H1 (cell line): ENCODE measurements around the gene ZFHX2. TPM values are rescaled to one million over a fixed set of nuclear protein-coding genes. Genes with fewer than 3 reads are reported as not detected.

Experiments
- CTCF ChIA-PET: fragments of 300-600 bp; sonication (Branson Sonifier 250); formaldehyde crosslinking; loops from one replicate; lab custom pipeline; 2021; ENCODE audit not compliant: partially characterized antibody; lab: Charles Lee
- POLR2A ChIA-PET: fragments of 300-600 bp; sonication (Branson Sonifier 250); formaldehyde crosslinking; loops from one replicate; lab custom pipeline; 2021; ENCODE audit warnings: inconsistent platforms; ENCODE audit not compliant: partially characterized antibody; lab: Charles Lee
- DNase-seq, 2 experiments: peaks; one replicate each; pipeline versions ENCODE4 v3.0.0 to v3.0.0-alpha.2; 2010 to 2022; ENCODE audit warnings: low spot score in 2 of 2, low read depth in 1 of 2, mixed read lengths in 1 of 2
- FAIRE-seq: peaks from 2 replicates; lab custom pipeline; 2011; peaks lifted over from hg19 to GRCh38; lab: Jason Lieb, UNC
- H2AFZ ChIP-seq: 2 replicates; pipeline ENCODE4 v1.8.1; 2012; ENCODE audit warnings: low read length, inconsistent platforms
- H2AK5ac ChIP-seq: 2 replicates; pipeline ENCODE4 v1.6.1; 2013; ENCODE audit warnings: low read depth, low read length
- H2BK120ac ChIP-seq: replicated peaks from 2 replicates; pipeline ENCODE3; 2013; ENCODE audit warnings: low read depth, low read length, inconsistent platforms
- H2BK12ac ChIP-seq: 2 replicates; pipeline ENCODE4 v1.6.1; 2013; ENCODE audit warnings: low read depth, low read length
- H2BK15ac ChIP-seq: 2 replicates; pipeline ENCODE4 v1.6.1; 2013; ENCODE audit warnings: low read length
- H2BK20ac ChIP-seq: 2 replicates; pipeline ENCODE4 v1.6.1; 2013; ENCODE audit warnings: low read length
- H2BK5ac ChIP-seq: 2 replicates; pipeline ENCODE4 v1.6.1; 2013; ENCODE audit warnings: low read depth, low read length
- H3K14ac ChIP-seq: 2 replicates; pipeline ENCODE4 v1.6.1; 2013; ENCODE audit warnings: inconsistent platforms; ENCODE audit not compliant: insufficient read length
- H3K18ac ChIP-seq: 2 replicates; pipeline ENCODE4 v1.6.1; 2013; ENCODE audit warnings: low read length; ENCODE audit errors: extremely low read depth
- H3K23ac ChIP-seq: 2 replicates; pipeline ENCODE4 v1.6.1; 2013; ENCODE audit warnings: inconsistent platforms; ENCODE audit not compliant: insufficient read length
- H3K23me2 ChIP-seq: 2 replicates; pipeline ENCODE4 v1.6.1; 2013; ENCODE audit warnings: low read depth, low read length
- H3K27ac ChIP-seq: 2 replicates; pipeline ENCODE4 v1.6.1; 2011; ENCODE audit warnings: low read depth, low read length, inconsistent platforms
- H3K27me3 ChIP-seq, 4 experiments: replicated peaks in 1 of 4; 1 replicate in 1 of 4; 2 replicates in 3 of 4; pipeline versions ENCODE4 v1.6.1 to v1.8.1; 2011 to 2013; ENCODE audit warnings: low read length in 3 of 4, mild to moderate bottlenecking in 3 of 4, inconsistent platforms in 2 of 4, mixed read lengths in 2 of 4, moderate library complexity in 1 of 4; ENCODE audit not compliant: control insufficient read depth in 3 of 4, insufficient read depth in 3 of 4; ENCODE audit errors: extremely low read depth in 1 of 4
- H3K36me3 ChIP-seq, 4 experiments: 2 replicates each; pipeline versions ENCODE4 v1.6.1 to v1.8.1; 2011 to 2013; ENCODE audit warnings: mild to moderate bottlenecking in 4 of 4, low read length in 3 of 4, moderate library complexity in 2 of 4, control low read depth in 1 of 4, inconsistent platforms in 1 of 4; ENCODE audit not compliant: insufficient read depth in 4 of 4, control insufficient read depth in 2 of 4
- H3K4ac ChIP-seq: replicated peaks from 2 replicates; pipeline ENCODE3; 2013; ENCODE audit warnings: low read length, low read depth, mixed read lengths, inconsistent platforms; ENCODE audit not compliant: insufficient read length
- H3K4me1 ChIP-seq, 4 experiments: replicated peaks in 1 of 4; 1 replicate in 1 of 4; 2 replicates in 3 of 4; pipeline versions ENCODE4 v1.6.1 to v1.8.1; 2011 to 2013; ENCODE audit warnings: low read length in 3 of 4, inconsistent platforms in 2 of 4, mixed read lengths in 1 of 4; ENCODE audit not compliant: insufficient read depth in 4 of 4, control insufficient read depth in 3 of 4
- H3K4me2 ChIP-seq, 2 experiments: 2 replicates each; pipeline versions ENCODE4 v1.6.1 to v1.8.1; 2011 to 2013; ENCODE audit warnings: low read depth in 2 of 2, low read length in 2 of 2, control low read depth in 1 of 2, inconsistent platforms in 1 of 2, mild to moderate bottlenecking in 1 of 2; ENCODE audit not compliant: insufficient read depth in 1 of 2
- H3K4me3 ChIP-seq, 4 experiments: fragments of 200-600, 300-600 bp in 1 of 4; sonication (generic), shearing (Covaris generic), sonication (Bioruptor Twin) in 1 of 4; 2 replicates each; pipeline versions ENCODE4 v1.5.1 to v1.8.1; 2011 to 2016; ENCODE audit warnings: low read length in 4 of 4, low read depth in 3 of 4, control low read depth in 2 of 4, inconsistent platforms in 2 of 4, mild to moderate bottlenecking in 2 of 4, mixed read lengths in 1 of 4, moderate library complexity in 1 of 4; ENCODE audit not compliant: insufficient read depth in 2 of 4; ENCODE audit errors: extremely low read depth in 1 of 4
- H3K56ac ChIP-seq: replicated peaks from 2 replicates; pipeline ENCODE3; 2013; ENCODE audit warnings: low read depth, mild to moderate bottlenecking, mixed read lengths, low read length, inconsistent platforms; ENCODE audit not compliant: insufficient read length
- H3K79me1 ChIP-seq: 2 replicates; pipeline ENCODE4 v1.6.1; 2013; ENCODE audit warnings: low read depth, low read length, control low read depth
- H3K79me2 ChIP-seq, 2 experiments: 2 replicates each; pipeline versions ENCODE4 v1.6.1 to v1.8.1; 2012 to 2013; ENCODE audit warnings: low read length in 2 of 2, mild to moderate bottlenecking in 2 of 2, inconsistent platforms in 1 of 2; ENCODE audit not compliant: insufficient read depth in 2 of 2, control insufficient read depth in 1 of 2
- H3K9ac ChIP-seq, 4 experiments: replicated peaks in 1 of 4; 1 replicate in 1 of 4; 2 replicates in 3 of 4; pipeline versions ENCODE4 v1.6.1 to v1.8.1; 2011 to 2013; ENCODE audit warnings: low read depth in 3 of 4, low read length in 3 of 4, control low read depth in 2 of 4, mild to moderate bottlenecking in 2 of 4, moderate library complexity in 2 of 4, inconsistent platforms in 1 of 4; ENCODE audit errors: extremely low read depth in 1 of 4
- H3K9me3 ChIP-seq, 2 experiments: 2 replicates each; pipeline versions ENCODE4 v1.6.1 to v1.8.1; 2012 to 2013; ENCODE audit warnings: mild to moderate bottlenecking in 2 of 2, moderate library complexity in 2 of 2, control low read depth in 1 of 2, inconsistent platforms in 1 of 2, low read depth in 1 of 2, low read length in 1 of 2, mixed read lengths in 1 of 2; ENCODE audit not compliant: insufficient read depth in 2 of 2
- H4K20me1 ChIP-seq, 2 experiments: replicated peaks in 1 of 2; 2 replicates each; pipeline versions ENCODE3 to v1.8.1; 2011 to 2013; ENCODE audit warnings: inconsistent platforms in 2 of 2, low read length in 2 of 2, mild to moderate bottlenecking in 1 of 2; ENCODE audit not compliant: insufficient read depth in 2 of 2, control insufficient read depth in 1 of 2
- H4K5ac ChIP-seq: 2 replicates; pipeline ENCODE4 v1.6.1; 2013; ENCODE audit warnings: low read length, low read depth, mixed read lengths, inconsistent platforms; ENCODE audit not compliant: insufficient read length
- H4K8ac ChIP-seq: 2 replicates; pipeline ENCODE4 v1.8.0; 2013; ENCODE audit warnings: mild to moderate bottlenecking, moderate library complexity, low read length, inconsistent platforms; ENCODE audit not compliant: insufficient read depth; ENCODE audit errors: extremely low read depth
- H4K91ac ChIP-seq: replicated peaks from 2 replicates; pipeline ENCODE3; 2013; ENCODE audit warnings: low read length, mixed read lengths, inconsistent platforms; ENCODE audit not compliant: insufficient read length
- ASH2L ChIP-seq: fragments of 200-600, 300-600 bp; sonication (generic); IDR thresholded peaks from one replicate; pipeline ENCODE4 v1.7.1; 2017; ENCODE audit warnings: low read length
- CBX8 ChIP-seq: fragments of 300-800, 300-1000 bp; sonication (generic); IDR thresholded peaks from 2 replicates; pipeline ENCODE4 v1.7.1; 2016; ENCODE audit warnings: low read depth, low read length, borderline replicate concordance
- CHD1 ChIP-seq: IDR thresholded peaks from 2 replicates; pipeline ENCODE4 v1.6.1; 2012; ENCODE audit warnings: low read depth, low read length, improper control_type of control experiment
- SAP30 ChIP-seq: fragments of 300-600 bp; sonication (generic); IDR thresholded peaks from 2 replicates; pipeline ENCODE4 v1.7.1; 2012; ENCODE audit warnings: low read length, moderate library complexity, mild to moderate bottlenecking, inconsistent platforms; ENCODE audit not compliant: insufficient read depth, insufficient replicate concordance
- WGBS, 2 experiments: shearing (Covaris generic) in 1 of 2; methylation state at CpG; one replicate each; pipeline versions ENCODE4 v1.1.6 to v1.1.7; 2013 to 2015; ENCODE audit warnings: low lambda C conversion rate in 2 of 2, mixed read lengths in 2 of 2, inconsistent platforms in 1 of 2, low coverage in 1 of 2, missing lambda C conversion rate in 1 of 2; ENCODE audit not compliant: insufficient replicate concordance in 2 of 2, insufficient coverage in 1 of 2, insufficient read length in 1 of 2; ENCODE audit errors: extremely low coverage in 1 of 2, missing lambda C conversion rate in 1 of 2; 5-methylcytosine and 5-hydroxymethylcytosine counted together
- polyA plus RNA-seq, 7 experiments: library from polyadenylated mRNA; depleted of rRNA in 3 of 7; stranded (reverse) in 5 of 7; unstranded in 2 of 7; fragments of >200 nt in 5 of 7; fragments of 200-250 nt in 2 of 7; gene quantifications; 1 replicate in 5 of 7; 2 replicates in 1 of 7; 4 replicates in 1 of 7; pipeline versions ENCODE4 v1.2.1 to v1.2.3, GENCODE V29; 2011 to 2013; ENCODE audit warnings: missing spikeins in 2 of 7, mixed read lengths in 2 of 7
- total RNA-seq: library from RNA; stranded (reverse); fragmentation: NEBNext Ultra II Directional; extraction: Animal tissue kit (Norgen Biotek cat#: 25700); gene quantifications from 2 replicates; pipeline ENCODE4 v1.2.1, GENCODE V29; 2021

ZFHX2 gene
- total and polyA plus RNA-seq, 2 of the 8 experiments (the other 6 are each of a cell fraction or from before 2014, with no cell fraction given) = 2.7 to 27.0 TPM

DNA sequence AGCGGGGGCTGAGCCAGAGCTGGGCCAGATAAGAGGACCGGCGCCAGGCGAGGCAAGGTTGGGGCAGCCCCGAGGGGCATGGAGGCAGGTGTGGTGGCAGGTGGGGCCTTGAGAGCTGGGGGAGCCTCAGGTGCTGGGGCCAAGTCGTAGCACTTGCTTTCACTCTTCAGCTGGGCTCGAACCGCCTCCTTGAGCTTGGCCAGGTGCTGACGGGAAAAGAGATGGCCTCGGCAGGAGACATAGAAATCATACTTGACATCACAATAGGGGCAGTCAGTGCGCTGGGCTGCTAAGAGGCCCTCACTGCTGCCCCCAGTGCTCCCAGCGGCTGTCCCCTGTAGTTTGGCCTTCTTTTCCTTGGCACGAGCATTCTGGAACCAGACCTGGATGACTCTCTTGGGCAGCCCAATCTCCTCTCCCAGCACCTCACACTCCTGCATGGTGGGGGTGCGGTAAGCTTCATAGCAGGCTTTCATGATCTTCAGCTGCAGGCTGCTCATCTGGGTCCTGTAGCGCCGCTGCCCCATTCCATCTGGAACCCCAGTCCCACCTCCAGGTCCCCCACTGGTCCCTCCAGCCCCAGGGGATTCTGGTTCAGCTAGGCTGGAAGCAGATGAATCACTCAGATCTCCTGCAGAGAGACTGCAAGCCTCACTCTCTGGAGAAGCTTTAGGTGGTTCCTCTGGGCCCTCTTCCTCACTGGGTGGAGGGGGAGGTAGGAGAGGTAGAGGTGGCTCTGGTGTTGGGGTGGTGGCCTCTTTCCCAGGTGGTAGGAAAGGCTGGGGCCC, 28.1 kb downstream of the ZFHX2 start:
- Histone ChIP-seq H3K23me2 (no peaks in the 10 kb centered on the region), H2BK15ac (no peak overlapping the region), H2BK20ac (no peak overlapping the region), H2BK12ac (no peak overlapping the region), H2BK120ac (no peak overlapping the region), H3K4me3 (no peak overlapping the region), H4K91ac (no peak overlapping the region), H3K4me2 (no peak overlapping the region), H4K5ac (no peak overlapping the region), H4K20me1 (peaks cover 0 to 3% of the 10 kb centered on the region in 2 experiments), H3K79me2 (no peaks in the 10 kb centered on the region), H3K9ac (no peak overlapping the region), H2AFZ (no peak overlapping the region), H3K9me3 (no peaks in the 10 kb centered on the region), H4K8ac (no peak overlapping the region), H2BK5ac (no peak overlapping the region), H3K23ac (no peak overlapping the region), H2AK5ac (no peak overlapping the region), H3K4me1 (peaks cover 4 to 11% (median 8%) of the 10 kb centered on the region in 4 experiments), H3K18ac (no peak overlapping the region), H3K27ac (no peak overlapping the region; the same call in 1 of the 2 replicates), H3K56ac (no peak overlapping the region), H3K36me3 (peaks cover 2 to 40% (median 20%) of the 10 kb centered on the region in 4 experiments), H3K4ac (no peak overlapping the region), H3K14ac (no peak overlapping the region), H3K79me1 (no peaks in the 10 kb centered on the region), H3K27me3 (no peaks in the 10 kb centered on the region)
- no peak for TF ChIP-seq SAP30
- no peak for TF ChIP-seq CBX8
- no peak for TF ChIP-seq CHD1
- TF ChIP-seq ASH2L = no peak
- FAIRE-seq = no peak
- ChIA-PET CTCF (interaction anchor here (0.7 to 70.5 kb wide), 7 partner anchors 9 to 67 kb away, joined by 3 to 2092 read pairs (median 5); partner anchors contain the start of genes AP1G2, NGDN, THTPA and ZFHX2), POLR2A (interaction anchor here (0.7 to 52.7 kb wide), 7 partner anchors 5 to 460 kb away, joined by 3 to 1523 read pairs (median 4); partner anchors contain the start of genes AP1G2, THTPA and ZFHX2)
- no peak for DNase-seq
- 95% methylated on average over 16 of the region's 16 CpGs; no CpG with 5 or more reads in 1 of the 2 experiments for WGBS, 2 experiments
